ENCODE results near the gene PTBP1. TPM values are rescaled to one million over a fixed set of nuclear protein-coding genes. Genes with fewer than 3 reads are reported as not detected.

PTBP1 gene
- total RNA-seq, 1 experiment from 2014 or later, result 510 TPM

DNA sequence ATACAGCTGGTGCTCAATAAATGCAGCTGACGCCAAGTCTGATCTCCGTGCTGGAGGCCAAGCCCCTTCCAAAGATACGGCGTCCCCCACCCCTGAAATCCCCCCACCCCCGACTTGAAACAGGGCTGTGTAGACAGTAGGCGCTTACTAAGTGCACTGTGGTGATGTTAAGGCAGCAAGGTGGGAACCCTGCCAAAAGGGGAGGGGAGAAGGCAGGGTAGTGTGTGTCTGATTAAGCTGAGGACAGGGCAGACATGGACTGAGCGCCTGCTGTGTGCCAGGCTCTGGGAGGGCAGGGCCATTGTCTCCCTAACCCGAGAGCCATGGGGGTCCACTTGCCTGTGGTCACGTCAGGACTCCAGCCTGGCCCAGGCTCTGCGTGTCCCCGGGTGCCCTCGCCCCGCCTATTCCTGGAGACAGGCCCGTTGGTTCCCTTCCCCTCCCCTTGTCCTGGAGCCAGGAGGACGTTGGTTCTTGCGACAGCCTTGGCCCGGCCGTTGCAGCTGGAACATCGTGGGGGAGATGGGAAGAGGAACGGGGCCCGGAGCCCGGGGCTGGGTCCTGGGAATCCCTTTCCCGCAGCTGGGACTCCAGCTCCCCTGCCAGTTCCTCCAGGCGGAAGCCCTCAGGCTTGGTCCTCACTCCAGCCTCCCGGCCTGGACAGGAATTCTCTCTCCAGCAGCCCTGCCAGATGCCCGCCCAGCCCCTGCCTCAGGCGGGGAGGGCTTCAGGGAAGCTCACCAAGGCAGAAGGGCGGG, 53.1 kb downstream of the PTBP1 start:
- ChIA-PET POLR2A (no interaction called here), CTCF (no interaction called here)
- H3K4me3 Mint-ChIP-seq (ENCODE audit: unreplicated experiment), result no peak overlapping the region
- BruUV-seq (replicated peaks), result no TSS peak
- no peaks in the 10 kb centered on the region for H3K36me3 Mint-ChIP-seq (ENCODE audit: insufficient read depth, unreplicated experiment)
- DNase-seq, result peak; percentile 47 to 70
- no peaks in the 10 kb centered on the region for H3K9me3 Mint-ChIP-seq (ENCODE audit: unreplicated experiment)
- no peaks in the 10 kb centered on the region for H3K27me3 Mint-ChIP-seq (ENCODE audit: insufficient read depth, unreplicated experiment)
- no peak overlapping the region for H3K4me3 ChIP-seq (ENCODE audit: low read depth, low read length)
- no peaks in the 10 kb centered on the region for H3K36me3 ChIP-seq (ENCODE audit: control insufficient read depth, insufficient read depth, low read length)
- H3K27me3 ChIP-seq (replicated peaks; ENCODE audit: control insufficient read depth, insufficient read depth, low read length), result no peaks in the 10 kb centered on the region
- no peaks in the 10 kb centered on the region for H3K4me1 Mint-ChIP-seq (ENCODE audit: low read depth, unreplicated experiment)
- H3K4me1 ChIP-seq, result no peaks in the 10 kb centered on the region
- no peaks in the 10 kb centered on the region for H3K9me3 ChIP-seq
- no peak overlapping the region for H3K27ac Mint-ChIP-seq (ENCODE audit: unreplicated experiment)
- TF ChIP-seq, protein P1, sequence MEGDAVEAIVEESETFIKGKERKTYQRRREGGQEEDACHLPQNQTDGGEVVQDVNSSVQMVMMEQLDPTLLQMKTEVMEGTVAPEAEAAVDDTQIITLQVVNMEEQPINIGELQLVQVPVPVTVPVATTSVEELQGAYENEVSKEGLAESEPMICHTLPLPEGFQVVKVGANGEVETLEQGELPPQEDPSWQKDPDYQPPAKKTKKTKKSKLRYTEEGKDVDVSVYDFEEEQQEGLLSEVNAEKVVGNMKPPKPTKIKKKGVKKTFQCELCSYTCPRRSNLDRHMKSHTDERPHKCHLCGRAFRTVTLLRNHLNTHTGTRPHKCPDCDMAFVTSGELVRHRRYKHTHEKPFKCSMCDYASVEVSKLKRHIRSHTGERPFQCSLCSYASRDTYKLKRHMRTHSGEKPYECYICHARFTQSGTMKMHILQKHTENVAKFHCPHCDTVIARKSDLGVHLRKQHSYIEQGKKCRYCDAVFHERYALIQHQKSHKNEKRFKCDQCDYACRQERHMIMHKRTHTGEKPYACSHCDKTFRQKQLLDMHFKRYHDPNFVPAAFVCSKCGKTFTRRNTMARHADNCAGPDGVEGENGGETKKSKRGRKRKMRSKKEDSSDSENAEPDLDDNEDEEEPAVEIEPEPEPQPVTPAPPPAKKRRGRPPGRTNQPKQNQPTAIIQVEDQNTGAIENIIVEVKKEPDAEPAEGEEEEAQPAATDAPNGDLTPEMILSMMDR (IDR thresholded peaks at IDR 0.05; ENCODE audit: insufficient read depth in 1 of 2, low read depth in 1 of 2, low read length in 1 of 2, severe bottlenecking in 1 of 2, unreplicated experiment in 1 of 2), result no peak
- intact Hi-C loops (cut with micrococcal nuclease; ENCODE audit: unreplicated experiment), result no loop called here

DNA sequence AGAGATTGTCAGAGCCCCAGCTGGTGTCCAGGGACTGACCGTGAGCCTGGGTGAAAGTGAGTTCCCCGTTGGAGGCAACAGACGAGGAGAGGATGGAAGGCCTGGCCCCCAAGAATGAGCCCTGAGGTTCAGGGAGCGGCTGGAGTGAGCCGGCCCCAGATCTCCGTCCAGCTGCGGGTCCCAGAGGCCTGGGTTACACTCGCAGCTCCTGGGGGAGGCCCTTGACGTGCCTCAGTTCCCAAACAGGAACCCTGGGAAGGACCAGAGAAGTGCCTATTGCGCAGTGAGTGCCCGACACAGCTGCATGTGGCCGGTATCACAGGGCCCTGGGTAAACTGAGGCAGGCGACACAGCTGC, 53.7 kb downstream of the PTBP1 start:
- CTCF ChIA-PET, result no interaction called here
- H3K4me3 ChIP-seq (ENCODE audit: low read depth, low read length), result no peak overlapping the region

DNA sequence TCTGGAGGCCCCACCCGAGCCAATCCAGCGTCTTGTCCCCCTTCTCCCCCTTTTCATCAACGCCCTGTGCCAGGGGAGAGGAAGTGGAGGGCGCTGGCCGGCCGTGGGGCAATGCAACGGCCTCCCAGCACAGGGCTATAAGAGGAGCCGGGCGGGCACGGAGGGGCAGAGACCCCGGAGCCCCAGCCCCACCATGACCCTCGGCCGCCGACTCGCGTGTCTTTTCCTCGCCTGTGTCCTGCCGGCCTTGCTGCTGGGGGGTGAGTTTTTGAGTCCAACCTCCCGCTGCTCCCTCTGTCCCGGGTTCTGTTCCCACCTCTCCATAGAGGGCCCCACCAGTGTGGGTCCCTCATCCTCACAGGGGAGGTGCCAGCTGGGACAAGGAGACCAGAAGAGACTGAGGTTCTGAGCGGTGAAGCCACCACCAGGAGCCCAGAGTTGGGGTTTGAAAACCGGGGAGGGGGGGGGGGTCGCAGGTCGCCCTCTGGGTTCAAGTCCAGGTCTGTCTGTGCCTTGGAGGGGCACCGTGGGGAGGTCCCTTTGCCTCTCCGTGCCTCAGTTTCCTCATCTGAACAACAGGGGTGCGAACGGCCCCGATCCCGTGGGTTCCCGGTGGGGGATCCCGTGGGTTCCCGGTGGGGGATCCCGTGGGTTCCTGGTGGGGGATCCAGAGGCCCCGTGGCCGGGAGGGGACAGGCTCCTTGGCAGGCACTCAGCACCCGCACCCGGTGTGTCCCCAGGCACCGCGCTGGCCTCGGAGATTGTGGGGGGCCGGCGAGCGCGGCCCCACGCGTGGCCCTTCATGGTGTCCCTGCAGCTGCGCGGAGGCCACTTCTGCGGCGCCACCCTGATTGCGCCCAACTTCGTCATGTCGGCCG, 55.1 kb downstream of the PTBP1 start, which contains the start of gene ELANE:
Gene ELANE, plus strand, starts transcription at position 168 of the 878 bp plus-strand sequence. Its CDS starts 26 bp downstream, at position 194.
- intact Hi-C loops (cut with micrococcal nuclease; ENCODE audit: unreplicated experiment), result no loop called here

More for the DNA sequence above, 53.7 kb downstream of the PTBP1 start:
- no peak for DNase-seq
- intact Hi-C loops (cut with micrococcal nuclease; ENCODE audit: unreplicated experiment), result no loop called here
- H3K4me1 ChIP-seq, result no peaks in the 10 kb centered on the region
- no peaks in the 10 kb centered on the region for H3K9me3 ChIP-seq
- H3K27me3 Mint-ChIP-seq (ENCODE audit: insufficient read depth, unreplicated experiment), result no peaks in the 10 kb centered on the region
- H3K36me3 Mint-ChIP-seq (ENCODE audit: insufficient read depth, unreplicated experiment), result no peaks in the 10 kb centered on the region
- no peaks in the 10 kb centered on the region for H3K4me1 Mint-ChIP-seq (ENCODE audit: low read depth, unreplicated experiment)
- H3K4me3 Mint-ChIP-seq (ENCODE audit: unreplicated experiment), result no peak overlapping the region
- BruUV-seq (replicated peaks), result no TSS peak
- no peaks in the 10 kb centered on the region for H3K27me3 ChIP-seq (replicated peaks; ENCODE audit: control insufficient read depth, insufficient read depth, low read length)
- POLR2A ChIA-PET, result no interaction called here
- H3K36me3 ChIP-seq (ENCODE audit: control insufficient read depth, insufficient read depth, low read length), result no peaks in the 10 kb centered on the region
- H3K27ac Mint-ChIP-seq (ENCODE audit: unreplicated experiment), result no peak overlapping the region
- no peaks in the 10 kb centered on the region for H3K9me3 Mint-ChIP-seq (ENCODE audit: unreplicated experiment)
- TF ChIP-seq, protein P1 (IDR thresholded peaks at IDR 0.05; ENCODE audit: insufficient read depth in 1 of 2, low read depth in 1 of 2, low read length in 1 of 2, severe bottlenecking in 1 of 2, unreplicated experiment in 1 of 2), result no peak

More for the DNA sequence above, 55.1 kb downstream of the PTBP1 start, which contains the start of gene ELANE:
- no peak within 1 kb of the TSS for H3K4me3 Mint-ChIP-seq (ENCODE audit: unreplicated experiment)
- BruUV-seq (replicated peaks), result no TSS peak
- DNase-seq, result no peak
- TF ChIP-seq, protein P1 (IDR thresholded peaks at IDR 0.05; ENCODE audit: insufficient read depth in 1 of 2, low read depth in 1 of 2, low read length in 1 of 2, severe bottlenecking in 1 of 2, unreplicated experiment in 1 of 2), result no peak
- no peak within 1 kb of the TSS for H3K27ac Mint-ChIP-seq (ENCODE audit: unreplicated experiment)
- H3K4me1 Mint-ChIP-seq (ENCODE audit: low read depth, unreplicated experiment), result no peaks in the 10 kb centered on the region
- Histone ChIP-seq H3K9me3 (no peaks in the 10 kb centered on the region), H3K4me3 (ENCODE audit: low read depth, low read length) (no peak within 1 kb of the TSS), H3K4me1 (no peaks in the 10 kb centered on the region), H3K36me3 (ENCODE audit: control insufficient read depth, insufficient read depth, low read length) (no peaks in the 10 kb centered on the region), H3K27me3 (replicated peaks; ENCODE audit: control insufficient read depth, insufficient read depth, low read length) (no peaks in the 10 kb centered on the region)
- no peaks in the 10 kb centered on the region for H3K36me3 Mint-ChIP-seq (ENCODE audit: insufficient read depth, unreplicated experiment)
- POLR2A ChIA-PET, result no interaction called here
- no peaks in the 10 kb centered on the region for H3K27me3 Mint-ChIP-seq (ENCODE audit: insufficient read depth, unreplicated experiment)
- H3K9me3 Mint-ChIP-seq (ENCODE audit: unreplicated experiment), result no peaks in the 10 kb centered on the region
- CTCF ChIA-PET, result no interaction called here
